GM10266 (cell line): ENCODE data around the gene KRT72.

Source experiments
- DNase-seq: peaks from one replicate; pipeline ENCODE4 v3.0.0; 2012; ENCODE audit errors: extremely low spot score
- TF ChIP-seq, protein P1 (sequence below): IDR thresholded peaks from 2 replicates; pipeline ENCODE4 v1.5.1; 2012; ENCODE audit warnings: mild to moderate bottlenecking, low read depth; ENCODE audit not compliant: control insufficient read depth, insufficient read depth; ENCODE audit errors: missing control alignments

KRT72 gene

DNA sequence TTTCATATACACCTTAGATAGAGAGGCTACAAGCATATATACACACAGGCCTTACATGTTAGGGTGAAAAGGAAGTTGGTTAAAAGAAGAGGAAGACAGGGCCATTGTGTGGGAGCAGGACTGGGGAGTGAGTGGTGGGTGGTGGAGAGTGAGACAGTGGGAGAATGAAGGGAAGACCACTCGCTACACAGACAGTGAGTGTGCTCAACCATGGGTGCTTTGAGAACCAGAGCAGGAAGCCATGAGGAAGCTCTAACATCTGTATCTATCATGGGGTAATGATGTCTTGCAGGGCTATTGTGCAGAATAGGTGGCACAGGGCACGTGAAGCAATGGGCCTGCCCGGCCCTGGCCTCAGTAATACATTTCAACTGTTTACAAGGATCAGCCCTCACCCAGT, 16.2 kb downstream of the KRT72 start:
- TF ChIP-seq, protein P1, sequence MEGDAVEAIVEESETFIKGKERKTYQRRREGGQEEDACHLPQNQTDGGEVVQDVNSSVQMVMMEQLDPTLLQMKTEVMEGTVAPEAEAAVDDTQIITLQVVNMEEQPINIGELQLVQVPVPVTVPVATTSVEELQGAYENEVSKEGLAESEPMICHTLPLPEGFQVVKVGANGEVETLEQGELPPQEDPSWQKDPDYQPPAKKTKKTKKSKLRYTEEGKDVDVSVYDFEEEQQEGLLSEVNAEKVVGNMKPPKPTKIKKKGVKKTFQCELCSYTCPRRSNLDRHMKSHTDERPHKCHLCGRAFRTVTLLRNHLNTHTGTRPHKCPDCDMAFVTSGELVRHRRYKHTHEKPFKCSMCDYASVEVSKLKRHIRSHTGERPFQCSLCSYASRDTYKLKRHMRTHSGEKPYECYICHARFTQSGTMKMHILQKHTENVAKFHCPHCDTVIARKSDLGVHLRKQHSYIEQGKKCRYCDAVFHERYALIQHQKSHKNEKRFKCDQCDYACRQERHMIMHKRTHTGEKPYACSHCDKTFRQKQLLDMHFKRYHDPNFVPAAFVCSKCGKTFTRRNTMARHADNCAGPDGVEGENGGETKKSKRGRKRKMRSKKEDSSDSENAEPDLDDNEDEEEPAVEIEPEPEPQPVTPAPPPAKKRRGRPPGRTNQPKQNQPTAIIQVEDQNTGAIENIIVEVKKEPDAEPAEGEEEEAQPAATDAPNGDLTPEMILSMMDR: no peak
- no peak for DNase-seq

DNA sequence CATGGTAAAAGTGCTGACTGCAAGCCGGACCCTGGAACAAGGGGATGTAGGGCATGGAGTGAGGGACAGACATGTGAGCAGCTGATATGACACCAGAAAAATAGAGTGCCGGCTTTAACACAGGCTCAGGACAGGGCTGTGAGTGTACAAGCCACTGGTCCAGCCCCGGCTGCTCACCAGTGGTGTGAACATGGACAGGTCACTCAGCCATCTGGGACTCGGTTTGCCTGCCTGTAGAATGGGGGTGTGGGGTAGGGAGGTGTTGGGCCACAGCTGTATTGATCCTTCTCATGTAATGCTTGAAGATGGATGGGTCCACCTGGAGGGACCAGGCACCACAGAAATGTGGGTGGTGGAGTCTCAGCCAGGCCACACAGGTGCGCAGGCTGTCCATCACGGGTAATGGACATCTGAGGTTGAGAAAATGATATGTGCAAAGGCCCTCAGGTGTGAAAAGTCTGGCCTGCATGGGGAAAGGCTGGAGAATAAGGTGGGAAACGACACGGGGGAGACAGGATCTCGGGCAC, 17.0 kb downstream of the KRT72 start:
- TF ChIP-seq, protein P1: no peak

DNA sequence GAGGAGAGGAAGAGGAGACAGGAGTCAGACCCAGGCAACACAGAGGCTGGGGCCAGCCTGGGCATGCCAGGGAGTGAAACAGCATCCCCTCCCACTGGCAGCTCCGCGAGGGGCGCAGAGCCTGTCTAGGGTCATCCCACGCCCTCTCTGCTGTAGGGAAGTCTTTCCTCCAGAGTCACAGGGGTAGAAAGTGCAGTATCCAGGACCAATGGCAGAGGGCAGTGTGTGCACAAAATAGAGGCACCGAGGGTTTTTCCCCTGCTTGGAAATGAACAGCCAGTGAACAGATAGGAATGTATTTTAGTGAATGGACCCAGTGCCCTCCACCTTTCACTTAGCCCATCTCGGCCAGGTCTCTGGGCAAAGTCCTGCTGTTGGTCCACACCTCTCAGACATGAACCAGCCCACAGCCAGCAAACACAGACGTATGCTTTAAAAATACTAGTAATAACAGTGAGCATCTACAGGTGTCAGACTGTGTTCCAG, 18.2 kb downstream of the KRT72 start:
- DNase-seq: peak; percentile 69
- TF ChIP-seq, protein P1: peak; percentile 67

More for the DNA sequence above, 17.0 kb downstream of the KRT72 start:
- DNase-seq: no peak

DNA sequence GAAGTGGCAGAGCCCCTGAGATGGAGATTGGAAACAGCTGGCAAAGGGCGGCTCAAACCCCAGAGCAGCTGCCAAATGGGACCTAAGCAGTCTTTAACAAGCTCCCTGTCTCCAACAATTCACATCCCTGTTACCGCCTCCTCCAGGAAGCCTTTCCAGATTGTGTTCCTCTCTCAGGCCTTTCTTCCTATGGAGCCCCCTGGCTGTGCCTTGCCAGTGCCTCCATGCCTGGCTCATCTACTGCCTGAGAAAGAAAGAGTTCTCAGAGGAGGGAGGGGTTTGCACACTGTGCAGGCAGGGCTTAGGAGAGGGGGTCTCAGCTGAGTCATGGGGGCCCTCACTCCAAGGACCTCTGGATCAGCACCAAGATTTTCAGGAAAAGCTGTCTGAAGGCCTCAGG, 18.8 kb downstream of the KRT72 start:
- TF ChIP-seq, protein P1: no peak
- DNase-seq: no peak

DNA sequence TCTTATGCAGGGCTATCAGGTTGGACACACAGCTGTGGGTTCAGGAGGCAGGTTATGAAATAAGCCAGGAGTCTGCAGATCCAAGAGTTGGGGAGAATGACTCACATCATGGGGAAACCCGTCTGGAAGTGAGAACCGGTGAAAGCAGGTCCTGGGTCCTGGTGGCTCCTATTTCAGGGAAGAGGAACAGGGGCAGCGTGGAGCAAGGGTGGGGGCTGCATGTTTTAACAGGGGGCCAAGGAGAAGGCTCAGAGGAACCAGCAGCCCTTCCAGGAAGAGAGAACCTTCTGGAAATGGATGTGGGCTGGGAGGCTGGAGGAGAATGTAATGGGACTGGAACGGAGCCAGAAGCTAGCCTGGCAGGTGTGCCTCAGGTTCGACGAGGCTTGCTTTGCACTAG, 19.8 kb downstream of the KRT72 start:
- TF ChIP-seq, protein P1: no peak
- DNase-seq: no peak

DNA sequence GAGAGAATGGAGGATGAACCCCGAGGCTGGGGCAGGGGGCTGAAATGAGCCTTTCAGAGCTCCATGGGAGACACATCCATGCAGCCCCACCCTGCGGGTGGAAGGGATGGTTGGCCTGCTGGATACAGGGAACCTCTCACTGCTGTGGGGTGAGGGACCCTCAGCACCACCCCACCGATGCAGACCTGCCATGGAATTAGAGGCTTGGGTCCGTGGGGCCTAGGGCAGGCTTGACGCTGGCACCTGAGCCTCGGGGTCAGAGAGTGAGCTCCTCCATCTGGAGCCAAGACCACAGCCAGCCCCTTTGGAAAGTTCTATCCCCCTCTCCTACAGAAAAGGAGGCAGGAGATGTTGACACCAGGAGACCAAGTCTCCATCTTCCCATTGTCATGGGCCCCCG, 20.2 kb downstream of the KRT72 start:
- TF ChIP-seq, protein P1: no peak
- no peak for DNase-seq

DNA sequence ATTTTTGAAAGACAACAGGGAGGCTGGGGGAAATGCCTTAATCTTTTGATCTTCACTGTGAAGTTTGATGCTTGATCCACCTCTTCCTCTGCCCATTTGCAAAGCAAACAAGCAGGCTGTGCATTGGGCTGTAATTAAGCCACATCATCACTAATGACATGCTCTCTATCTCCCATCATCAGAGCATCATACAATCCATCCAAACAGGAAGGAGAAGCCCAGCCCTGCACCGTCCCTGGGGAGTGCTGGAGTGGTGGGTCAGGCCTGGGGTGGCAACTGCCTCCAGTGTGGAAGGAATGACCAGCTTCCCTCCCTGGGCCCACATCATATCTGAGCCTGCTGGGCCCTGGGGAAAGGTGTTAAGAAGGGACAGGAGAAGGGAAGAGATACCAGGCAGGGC, 20.8 kb downstream of the KRT72 start:
- TF ChIP-seq, protein P1: no peak
- no peak for DNase-seq
